Midbrain (tissue), 1 donor: ENCODE data around the gene DLGAP1.
"Not testable (repeated sequence)": the region's sequence is repeated elsewhere in the genome, so short reads cannot be mapped to it uniquely, and the experiment has no call there.

ENCODE experiments used
- DNase-seq: peaks from one replicate; lab custom pipeline; 2025; lab: John Stamatoyannopoulos, UW

DLGAP1 gene

GRCh38 chr18:3603421-3604234 lies 851.5 kb downstream of the DLGAP1 start:
- DNase-seq, result peak; percentile 56

- not testable (repeated sequence) for DNase-seq
These were observed 853.9 kb downstream of the DLGAP1 start for GRCh38 chr18:3601106-3601755.

GRCh38 chr18:3599861-3600260 lies 855.2 kb downstream of the DLGAP1 start:
- DNase-seq, result no peak

- no peak for DNase-seq
These were observed 855.9 kb downstream of the DLGAP1 start for GRCh38 chr18:3599195-3599594.

GRCh38 chr18:3598581-3598980 lies 856.5 kb downstream of the DLGAP1 start:
- DNase-seq, result no peak

- no peak for DNase-seq
These were observed 857.4 kb downstream of the DLGAP1 start for GRCh38 chr18:3597409-3598357.

- peak; percentile 58 for DNase-seq
These were observed 858.3 kb downstream of the DLGAP1 start for GRCh38 chr18:3596637-3597384.

- no peak for DNase-seq
These were observed 858.8 kb downstream of the DLGAP1 start for GRCh38 chr18:3596324-3596636.

- DNase-seq, result no peak
These were observed 859.5 kb downstream of the DLGAP1 start for GRCh38 chr18:3595369-3596273.

GRCh38 chr18:3594760-3595368 lies 860.2 kb downstream of the DLGAP1 start:
- peak; percentile 48 for DNase-seq

- peak; percentile 94 for DNase-seq
These were observed 861.0 kb downstream of the DLGAP1 start for GRCh38 chr18:3593904-3594759.

- DNase-seq, result no peak
These were observed 861.7 kb downstream of the DLGAP1 start for GRCh38 chr18:3593381-3593903.

GRCh38 chr18:3592864-3593263 lies 862.2 kb downstream of the DLGAP1 start:
- DNase-seq, result no peak

GRCh38 chr18:3590096-3590630 lies 864.9 kb downstream of the DLGAP1 start:
- no peak for DNase-seq

- DNase-seq, result peak; percentile 77
These were observed 869.2 kb downstream of the DLGAP1 start for GRCh38 chr18:3585656-3586509.

- no peak for DNase-seq
These were observed 870.1 kb downstream of the DLGAP1 start for GRCh38 chr18:3584897-3585460.

GRCh38 chr18:3584266-3584861 lies 870.7 kb downstream of the DLGAP1 start:
- DNase-seq, result no peak
